Neuronal stem cell (in vitro differentiated cells): ENCODE data around the gene LCE1E.
A peak's percentile ranks its signal among the peaks of the same experiment; 100 is the strongest.

Source experiments
- DNase-seq: peaks from one replicate; pipeline ENCODE4 v3.0.0-alpha.2; 2013; ENCODE audit warnings: low spot score
- H2AFZ ChIP-seq: one replicate; pipeline ENCODE4 v1.6.1; 2013; ENCODE audit warnings: mild to moderate bottlenecking, low read length, inconsistent platforms
- H2AK5ac ChIP-seq: 2 replicates; pipeline ENCODE4 v1.6.1; 2013; ENCODE audit warnings: low read depth, mild to moderate bottlenecking, inconsistent platforms, low read length, moderate library complexity, mixed read lengths
- H2BK120ac ChIP-seq: 2 replicates; pipeline ENCODE4 v1.6.1; 2013; ENCODE audit warnings: low read depth, mild to moderate bottlenecking, inconsistent platforms, low read length, moderate library complexity, mixed read lengths
- H2BK12ac ChIP-seq: one replicate; pipeline ENCODE4 v1.6.1; 2013; ENCODE audit warnings: low read length, inconsistent platforms
- H2BK15ac ChIP-seq: 2 replicates; pipeline ENCODE4 v1.6.1; 2013; ENCODE audit warnings: mild to moderate bottlenecking, low read length, inconsistent platforms, mixed read lengths
- H2BK5ac ChIP-seq: one replicate; pipeline ENCODE4 v1.6.1; 2013; ENCODE audit warnings: inconsistent platforms, mild to moderate bottlenecking, low read length, moderate library complexity
- H3K14ac ChIP-seq: one replicate; pipeline ENCODE4 v1.6.1; 2013; ENCODE audit warnings: low read length, inconsistent platforms
- H3K18ac ChIP-seq: 2 replicates; pipeline ENCODE4 v1.6.1; 2013; ENCODE audit warnings: low read length, inconsistent platforms
- H3K23ac ChIP-seq: 2 replicates; pipeline ENCODE4 v1.6.1; 2013; ENCODE audit warnings: low read depth, mild to moderate bottlenecking, mixed read lengths, low read length, inconsistent platforms; ENCODE audit not compliant: poor library complexity
- H3K27ac ChIP-seq: replicated peaks from 3 replicates; pipeline ENCODE4 v1.5.1; 2013; ENCODE audit warnings: low read length, inconsistent platforms
- H3K27me3 ChIP-seq, 3 experiments: 2 replicates each; pipeline ENCODE4 v1.6.1; 2013; ENCODE audit warnings: low read length in 3 of 3, mild to moderate bottlenecking in 2 of 3, inconsistent platforms in 1 of 3, low read depth in 1 of 3, mixed read lengths in 1 of 3, moderate library complexity in 1 of 3; ENCODE audit not compliant: control insufficient read depth in 3 of 3, insufficient read depth in 3 of 3
- H3K36me3 ChIP-seq, 2 donors: replicated peaks in 1 of 2; 2 replicates each; pipeline ENCODE4 v1.6.1; 2013; ENCODE audit warnings: low read length in 2 of 2; ENCODE audit not compliant: control insufficient read depth in 2 of 2, insufficient read depth in 2 of 2
- H3K4ac ChIP-seq: 2 replicates; pipeline ENCODE4 v1.6.1; 2013; ENCODE audit warnings: inconsistent platforms, mild to moderate bottlenecking, low read length, moderate library complexity
- H3K4me1 ChIP-seq, 2 donors: 1 replicate in 1 of 2; 2 replicates in 1 of 2; pipeline ENCODE4 v1.6.1; 2013; ENCODE audit warnings: low read length in 2 of 2, low read depth in 1 of 2; ENCODE audit not compliant: control insufficient read depth in 2 of 2, insufficient read depth in 1 of 2
- H3K4me2 ChIP-seq: one replicate; pipeline ENCODE4 v1.6.1; 2013; ENCODE audit warnings: mild to moderate bottlenecking, low read length, inconsistent platforms; ENCODE audit not compliant: insufficient read depth, poor library complexity, severe bottlenecking
- H3K4me3 ChIP-seq, 2 donors: 2 replicates each; pipeline ENCODE4 v1.5.1; 2013; ENCODE audit warnings: low read length in 2 of 2, mild to moderate bottlenecking in 2 of 2, inconsistent platforms in 1 of 2, moderate library complexity in 1 of 2
- H3K79me1 ChIP-seq: one replicate; pipeline ENCODE4 v1.6.1; 2013; ENCODE audit warnings: low read depth, mild to moderate bottlenecking, inconsistent platforms, low read length, moderate library complexity
- H3K9ac ChIP-seq: one replicate; pipeline ENCODE4 v1.6.1; 2013; ENCODE audit warnings: mild to moderate bottlenecking, low read depth, low read length, inconsistent platforms; ENCODE audit not compliant: poor library complexity
- H3K9me3 ChIP-seq, 2 donors: replicated peaks in 1 of 2; 2 replicates each; pipeline versions ENCODE3 to v1.6.1; 2013; ENCODE audit warnings: low read length in 2 of 2, mild to moderate bottlenecking in 2 of 2, inconsistent platforms in 1 of 2, low read depth in 1 of 2, mixed read lengths in 1 of 2, moderate library complexity in 1 of 2; ENCODE audit not compliant: control insufficient read depth in 2 of 2, insufficient read depth in 1 of 2
- H4K8ac ChIP-seq: one replicate; pipeline ENCODE4 v1.6.1; 2013; ENCODE audit warnings: low read depth, mild to moderate bottlenecking, inconsistent platforms, low read length, moderate library complexity
- H4K91ac ChIP-seq: one replicate; pipeline ENCODE4 v1.6.1; 2013; ENCODE audit warnings: low read length, low read depth, mild to moderate bottlenecking, inconsistent platforms; ENCODE audit not compliant: poor library complexity
- WGBS, 2 donors: extraction: QIAGEN DNeasy Blood & Tissue Kit; methylation state at CpG; one replicate each; pipeline ENCODE4 v1.1.7; 2013; ENCODE audit warnings: missing lambda C conversion rate in 2 of 2, mixed read lengths in 1 of 2; ENCODE audit not compliant: insufficient read length in 2 of 2, insufficient replicate concordance in 1 of 2; ENCODE audit errors: extremely low coverage in 2 of 2; 5-methylcytosine and 5-hydroxymethylcytosine counted together

Gene LCE1E

GRCh38 chr1:152801333-152801732 lies 15.3 kb downstream of the LCE1E start:
- Histone ChIP-seq H3K27me3 (no peaks in the 10 kb centered on the region), H3K27ac (no peak overlapping the region), H3K9me3 (peaks cover 0 to 17% of the 10 kb centered on the region in 2 donors), H2AK5ac (no peak overlapping the region), H3K4ac (no peak overlapping the region), H3K23ac (no peak overlapping the region), H3K9ac (no peak overlapping the region), H2AFZ (no peak overlapping the region), H3K36me3 (no peaks in the 10 kb centered on the region), H3K4me3 (no peak overlapping the region), H3K14ac (no peak overlapping the region), H3K4me2 (no peak overlapping the region), H3K79me1 (no peaks in the 10 kb centered on the region), H2BK15ac (no peak overlapping the region), H4K91ac (no peak overlapping the region), H3K18ac (no peak overlapping the region), H2BK12ac (no peak overlapping the region), H4K8ac (no peak overlapping the region), H2BK120ac (no peak overlapping the region), H3K4me1 (no peaks in the 10 kb centered on the region), H2BK5ac (no peak overlapping the region)
- no peak for DNase-seq
- whole genome bisulfite sequencing, 2 donors: no CpG with 5 or more reads among the region's 1 CpG

GRCh38 chr1:152806576-152806975 lies 20.5 kb downstream of the LCE1E start, which contains the start of gene LCE1C:
Gene LCE1C (minus strand): TSS chr1:152806651. CDS start chr1:152805478, 1,173 bp downstream.
- Histone ChIP-seq H2BK15ac (no peak within 1 kb of the TSS), H2BK12ac (no peak within 1 kb of the TSS), H3K27me3 (peaks cover 0 to 2% (median 0%) of the 10 kb centered on the region in 3 experiments), H3K27ac (no peak within 1 kb of the TSS), H2AFZ (no peak within 1 kb of the TSS), H4K91ac (no peak within 1 kb of the TSS), H2BK120ac (no peak within 1 kb of the TSS), H3K23ac (no peak within 1 kb of the TSS), H3K36me3 (no peaks in the 10 kb centered on the region), H3K4me1 (no peaks in the 10 kb centered on the region), H2AK5ac (no peak within 1 kb of the TSS), H3K4me2 (no peak within 1 kb of the TSS), H3K14ac (no peak within 1 kb of the TSS), H3K9me3 (peaks cover 0 to 21% of the 10 kb centered on the region in 2 donors), H4K8ac (no peak within 1 kb of the TSS), H3K4ac (no peak within 1 kb of the TSS), H3K9ac (peak within 1 kb of the TSS; percentile 21), H3K4me3 (no peak within 1 kb of the TSS), H3K18ac (no peak within 1 kb of the TSS), H3K79me1 (no peaks in the 10 kb centered on the region), H2BK5ac (no peak within 1 kb of the TSS)
- no CpG with 5 or more reads among the region's 3 CpGs for WGBS, 2 donors
- no peak for DNase-seq

- no peak overlapping the region for H4K8ac ChIP-seq
- H2BK12ac ChIP-seq: no peak overlapping the region
- H2BK5ac ChIP-seq: no peak overlapping the region
- H3K79me1 ChIP-seq: no peaks in the 10 kb centered on the region
- H3K18ac ChIP-seq: no peak overlapping the region
- H2AK5ac ChIP-seq: no peak overlapping the region
- no peak overlapping the region for H3K27ac ChIP-seq
- no peak overlapping the region for H3K9ac ChIP-seq
- H3K27me3 ChIP-seq: peaks cover 0 to 2% (median 0%) of the 10 kb centered on the region in 3 experiments
- no peak overlapping the region for H3K23ac ChIP-seq
- no peak overlapping the region for H4K91ac ChIP-seq
- peaks cover 0 to 8% of the 10 kb centered on the region in 2 donors for H3K9me3 ChIP-seq
- no peaks in the 10 kb centered on the region for H3K36me3 ChIP-seq
- no peak overlapping the region for H3K4me2 ChIP-seq
- no peaks in the 10 kb centered on the region for H3K4me1 ChIP-seq
- no peak overlapping the region for H2BK120ac ChIP-seq
- no peak overlapping the region for H2BK15ac ChIP-seq
- no peak overlapping the region for H3K14ac ChIP-seq
- no CpG with 5 or more reads among the region's 2 CpGs for WGBS, 2 donors
- DNase-seq: no peak
- H3K4me3 ChIP-seq: no peak overlapping the region
- H3K4ac ChIP-seq: no peak overlapping the region
- H2AFZ ChIP-seq: no peak overlapping the region
These were observed 25.0 kb downstream of the LCE1E start for GRCh38 chr1:152811050-152811449.

- no CpG with 5 or more reads among the region's 2 CpGs for WGBS, 2 donors
- H3K4ac ChIP-seq: no peak within 1 kb of the TSS
- no peak within 1 kb of the TSS for H4K8ac ChIP-seq
- no peaks in the 10 kb centered on the region for H3K4me1 ChIP-seq
- H3K23ac ChIP-seq: no peak within 1 kb of the TSS
- H3K14ac ChIP-seq: no peak within 1 kb of the TSS
- H3K36me3 ChIP-seq: no peaks in the 10 kb centered on the region
- H3K9ac ChIP-seq: no peak within 1 kb of the TSS
- H3K79me1 ChIP-seq: no peaks in the 10 kb centered on the region
- no peak within 1 kb of the TSS for H3K4me3 ChIP-seq
- no peaks in the 10 kb centered on the region for H3K27me3 ChIP-seq
- H3K4me2 ChIP-seq: no peak within 1 kb of the TSS
- H3K18ac ChIP-seq: no peak within 1 kb of the TSS
- no peak within 1 kb of the TSS for H4K91ac ChIP-seq
- no peak within 1 kb of the TSS for H3K27ac ChIP-seq
- no peak within 1 kb of the TSS for H2BK12ac ChIP-seq
- H2AK5ac ChIP-seq: no peak within 1 kb of the TSS
- H2BK15ac ChIP-seq: no peak within 1 kb of the TSS
- no peak within 1 kb of the TSS for H2BK120ac ChIP-seq
- no peak within 1 kb of the TSS for H2AFZ ChIP-seq
- peaks cover 0 to 4% of the 10 kb centered on the region in 2 donors for H3K9me3 ChIP-seq
- no peak for DNase-seq
- no peak within 1 kb of the TSS for H2BK5ac ChIP-seq
These were observed 25.6 kb downstream of the LCE1E start, which contains the start of gene LCE1B for GRCh38 chr1:152811671-152812070. Gene LCE1B (plus strand): TSS chr1:152811971. CDS start chr1:152812447, 476 bp downstream.
